Immature natural killer cell (primary cell): ENCODE data around the gene ACAD11. TPM values are rescaled to one million over a fixed set of nuclear protein-coding genes. Genes with fewer than 3 reads are reported as not detected.
A peak's percentile ranks its signal among the peaks of the same experiment; 100 is the strongest.

Experiments used
- DNase-seq, 3 donors: peaks; one replicate each; pipeline ENCODE4 v3.0.0; 2022; ENCODE audit warnings: mixed read lengths in 1 of 3
- H3K27ac Mint-ChIP-seq, 6 donors: one replicate each; pipeline ENCODE4 v1.8.0; 2020; ENCODE audit warnings: mixed read lengths in 6 of 6, mild to moderate bottlenecking in 5 of 6, inconsistent platforms in 4 of 6, moderate library complexity in 3 of 6
- H3K27me3 Mint-ChIP-seq, 3 donors: one replicate each; pipeline ENCODE4 v1.8.0; 2020 to 2021; ENCODE audit warnings: low read depth in 3 of 3, mild to moderate bottlenecking in 3 of 3, mixed read lengths in 3 of 3, moderate library complexity in 3 of 3, inconsistent platforms in 1 of 3
- H3K36me3 Mint-ChIP-seq, 3 donors: one replicate each; pipeline ENCODE4 v1.8.0; 2020; ENCODE audit warnings: mixed read lengths in 3 of 3, inconsistent platforms in 2 of 3, mild to moderate bottlenecking in 2 of 3
- H3K4me1 Mint-ChIP-seq, 2 donors: one replicate each; pipeline ENCODE4 v1.8.0; 2020; ENCODE audit warnings: inconsistent platforms in 2 of 2, mild to moderate bottlenecking in 2 of 2, mixed read lengths in 2 of 2, moderate library complexity in 1 of 2
- H3K4me3 Mint-ChIP-seq, 5 donors: one replicate each; pipeline ENCODE4 v1.8.0; 2020; ENCODE audit warnings: mild to moderate bottlenecking in 5 of 5, mixed read lengths in 5 of 5, inconsistent platforms in 3 of 5, moderate library complexity in 3 of 5
- H3K9me3 Mint-ChIP-seq, 6 donors: one replicate each; pipeline ENCODE4 v1.8.0; 2020; ENCODE audit warnings: mild to moderate bottlenecking in 6 of 6, mixed read lengths in 6 of 6, inconsistent platforms in 4 of 6, moderate library complexity in 3 of 6
- polyA plus RNA-seq, 3 donors: library from polyadenylated mRNA; unstranded; fragments of 300-500 nt; fragmentation: Illumina TruSeq; gene quantifications; one replicate each; pipeline ENCODE4 v1.2.3, GENCODE V29; 2021

Gene ACAD11
- polyA plus RNA-seq, 3 donors from 2014 or later: 0.46 to 3.9 (median 1.8) TPM

DNA sequence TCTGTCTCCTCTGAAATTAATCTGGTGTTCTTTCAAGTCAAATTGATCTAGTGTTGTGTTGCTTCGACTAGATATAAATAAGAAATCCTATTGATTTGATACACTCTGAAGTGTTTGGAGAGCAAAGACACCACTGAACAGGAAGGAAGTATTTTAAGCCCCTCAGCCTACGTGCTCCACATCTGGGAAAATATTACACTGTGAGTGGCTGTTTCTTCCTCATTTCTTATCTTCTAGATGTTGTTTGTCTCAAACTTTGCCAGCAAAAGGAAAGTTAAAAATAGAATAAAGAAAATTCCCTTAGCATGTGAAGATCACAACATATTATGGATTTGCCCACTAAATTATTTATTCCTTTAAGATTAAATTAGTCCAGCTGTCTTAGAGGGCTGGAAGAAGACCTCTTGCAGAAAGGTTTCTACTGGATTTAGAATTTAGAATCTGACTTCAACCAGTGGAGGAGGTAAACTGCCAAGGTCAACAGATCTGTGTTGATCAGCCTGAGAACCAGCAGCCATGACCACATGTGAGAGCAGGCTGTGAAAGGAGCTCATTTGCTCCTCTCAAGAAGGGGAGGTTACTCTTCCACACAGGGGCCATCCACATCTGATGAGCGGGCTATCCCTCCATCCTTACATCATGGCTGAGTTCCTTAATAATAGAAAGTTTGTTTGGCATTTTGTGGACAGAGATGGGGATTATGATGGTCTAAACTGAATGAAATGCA is 108.9 kb downstream of the ACAD11 start:
- H3K9me3 Mint-ChIP-seq: no peaks in the 10 kb centered on the region
- H3K4me3 Mint-ChIP-seq: no peak overlapping the region
- no peak for DNase-seq
- H3K27me3 Mint-ChIP-seq: peaks cover 0 to 2% (median 0%) of the 10 kb centered on the region in 3 donors
- H3K4me1 Mint-ChIP-seq: peaks cover 14% of the 10 kb centered on the region in 2 donors
- peak overlapping the region in 1 of 6 donors; percentile 41 for H3K27ac Mint-ChIP-seq
- peaks cover 0 to 5% (median 2%) of the 10 kb centered on the region in 3 donors for H3K36me3 Mint-ChIP-seq

- Mint-ChIP-seq H3K4me3 (no peak overlapping the region), H3K9me3 (no peaks in the 10 kb centered on the region), H3K4me1 (peaks cover 14% of the 10 kb centered on the region in 2 donors), H3K27me3 (peaks cover 0 to 2% (median 0%) of the 10 kb centered on the region in 3 donors), H3K36me3 (peaks cover 0 to 9% (median 0%) of the 10 kb centered on the region in 3 donors), H3K27ac (peak overlapping the region in 2 of 6 donors; percentile 0 to 41)
- DNase-seq: no peak
These were observed 109.6 kb downstream of the ACAD11 start for GRCh38 chr3:132549890-132550578.

DNA sequence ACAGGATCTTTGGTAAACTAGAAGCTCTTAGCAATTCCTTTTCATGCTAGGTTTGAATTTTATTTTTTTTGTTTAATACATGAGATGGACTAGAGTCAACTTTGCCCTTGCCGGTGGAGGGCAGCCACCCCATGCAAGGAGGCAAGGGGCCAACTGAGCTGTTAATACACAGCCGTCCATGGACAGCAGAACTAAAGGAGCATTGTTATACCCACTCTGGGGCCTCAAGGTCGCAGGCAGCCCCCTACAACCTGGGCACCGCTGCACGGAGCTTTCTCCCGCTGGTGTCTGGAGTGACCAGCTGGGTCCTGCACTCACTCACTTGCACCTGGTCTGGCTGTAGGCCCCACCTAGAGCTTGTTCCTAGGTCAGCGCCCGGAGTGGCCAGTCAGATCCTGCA is 110.4 kb downstream of the ACAD11 start:
- Mint-ChIP-seq H3K9me3 (no peaks in the 10 kb centered on the region), H3K4me3 (no peak overlapping the region), H3K4me1 (peaks cover 14% of the 10 kb centered on the region in 2 donors), H3K27me3 (peaks cover 0 to 2% (median 0%) of the 10 kb centered on the region in 3 donors), H3K36me3 (peaks cover 0 to 3% (median 0%) of the 10 kb centered on the region in 3 donors), H3K27ac (no peak overlapping the region)
- DNase-seq: no peak

DNA sequence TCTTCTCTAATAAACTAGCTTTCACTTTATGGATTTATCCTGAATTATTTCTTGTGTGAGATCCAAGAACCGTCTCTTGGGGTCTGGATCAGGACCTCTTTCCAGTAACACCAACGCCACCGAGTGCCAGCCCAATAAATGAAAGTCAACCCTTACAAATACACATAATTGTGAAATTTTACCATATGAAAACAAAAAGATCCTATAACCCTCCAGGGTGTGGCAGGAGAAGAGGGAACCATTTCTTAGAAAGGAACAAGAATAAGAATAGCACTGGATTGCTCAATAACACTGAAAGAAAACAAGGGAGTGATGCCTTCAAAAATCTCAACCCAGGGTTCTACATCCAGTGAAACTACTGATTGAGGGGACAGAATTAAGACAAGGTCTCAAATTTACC is 114.1 kb downstream of the ACAD11 start:
- peaks cover 5 to 13% (median 7%) of the 10 kb centered on the region in 3 donors for H3K36me3 Mint-ChIP-seq
- H3K4me1 Mint-ChIP-seq: peaks cover 10 to 11% of the 10 kb centered on the region in 2 donors
- H3K27me3 Mint-ChIP-seq: peaks cover 0 to 2% (median 0%) of the 10 kb centered on the region in 3 donors
- H3K27ac Mint-ChIP-seq: no peak overlapping the region
- no peak for DNase-seq
- no peak overlapping the region for H3K4me3 Mint-ChIP-seq
- no peaks in the 10 kb centered on the region for H3K9me3 Mint-ChIP-seq

- peaks cover 0 to 2% (median 0%) of the 10 kb centered on the region in 3 donors for H3K27me3 Mint-ChIP-seq
- H3K4me3 Mint-ChIP-seq: no peak overlapping the region
These were observed 115.5 kb downstream of the ACAD11 start for GRCh38 chr3:132544130-132544529.

GRCh38 chr3:132543011-132543739 is 116.4 kb downstream of the ACAD11 start:
- Mint-ChIP-seq H3K9me3 (no peaks in the 10 kb centered on the region), H3K27me3 (no peaks in the 10 kb centered on the region), H3K27ac (peak overlapping the region in 1 of 6 donors; percentile 46), H3K4me1 (no peaks in the 10 kb centered on the region), H3K36me3 (peaks cover 13 to 20% (median 16%) of the 10 kb centered on the region in 3 donors), H3K4me3 (no peak overlapping the region)
- DNase-seq: no peak

More at GRCh38 chr3:132544130-132544529, 115.5 kb downstream of the ACAD11 start:
- peak overlapping the region in 2 of 6 donors; percentile 44 to 63 for H3K27ac Mint-ChIP-seq
- H3K4me1 Mint-ChIP-seq: peaks cover 0 to 3% of the 10 kb centered on the region in 2 donors
- DNase-seq: no peak
- H3K36me3 Mint-ChIP-seq: peaks cover 5 to 13% (median 13%) of the 10 kb centered on the region in 3 donors
- no peaks in the 10 kb centered on the region for H3K9me3 Mint-ChIP-seq

DNA sequence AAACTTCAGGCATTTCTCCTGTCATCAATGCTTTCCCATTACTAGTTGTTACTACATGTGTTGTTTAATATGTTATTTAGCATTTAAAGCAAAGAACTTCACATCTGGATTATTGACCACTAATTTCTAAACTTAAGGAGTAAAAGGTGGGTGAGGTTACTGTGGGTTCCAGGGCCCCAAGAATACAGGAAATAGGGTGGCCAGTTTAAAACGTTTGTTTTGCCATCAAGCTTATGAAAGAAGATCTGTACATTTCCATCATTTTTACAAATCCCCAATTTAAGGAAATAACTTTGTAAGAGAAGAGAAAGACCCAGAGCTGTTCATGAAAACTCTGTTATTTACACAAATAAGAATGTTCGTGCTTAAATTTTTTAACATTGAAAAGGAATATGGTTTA is 117.0 kb downstream of the ACAD11 start:
- Mint-ChIP-seq H3K9me3 (no peaks in the 10 kb centered on the region), H3K36me3 (peaks cover 13 to 21% (median 20%) of the 10 kb centered on the region in 3 donors), H3K27ac (no peak overlapping the region), H3K4me3 (no peak overlapping the region), H3K27me3 (no peaks in the 10 kb centered on the region), H3K4me1 (no peaks in the 10 kb centered on the region)
- no peak for DNase-seq

DNA sequence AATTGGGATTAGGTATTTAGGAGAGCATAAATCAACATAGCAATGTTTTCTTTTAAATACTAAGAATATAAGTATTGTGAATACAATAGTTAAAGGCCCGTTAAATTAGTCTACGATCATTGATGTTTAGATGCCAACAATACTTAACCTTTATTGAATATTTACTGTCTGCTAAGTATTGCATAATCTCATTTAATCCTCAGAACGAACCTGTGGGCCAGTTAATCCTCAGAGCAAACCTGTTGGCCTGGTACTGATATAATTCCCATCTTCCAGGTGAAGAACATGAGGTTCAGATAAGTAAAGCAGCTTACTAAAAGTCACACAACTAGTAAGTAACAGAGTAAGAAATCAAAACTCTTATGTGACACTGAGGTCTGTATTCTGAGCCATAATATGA is 119.9 kb downstream of the ACAD11 start:
- no peak for DNase-seq
- Mint-ChIP-seq H3K4me3 (no peak overlapping the region), H3K27me3 (no peaks in the 10 kb centered on the region), H3K36me3 (peaks cover 17 to 27% (median 18%) of the 10 kb centered on the region in 3 donors), H3K9me3 (no peaks in the 10 kb centered on the region), H3K4me1 (no peaks in the 10 kb centered on the region), H3K27ac (no peak overlapping the region)

DNA sequence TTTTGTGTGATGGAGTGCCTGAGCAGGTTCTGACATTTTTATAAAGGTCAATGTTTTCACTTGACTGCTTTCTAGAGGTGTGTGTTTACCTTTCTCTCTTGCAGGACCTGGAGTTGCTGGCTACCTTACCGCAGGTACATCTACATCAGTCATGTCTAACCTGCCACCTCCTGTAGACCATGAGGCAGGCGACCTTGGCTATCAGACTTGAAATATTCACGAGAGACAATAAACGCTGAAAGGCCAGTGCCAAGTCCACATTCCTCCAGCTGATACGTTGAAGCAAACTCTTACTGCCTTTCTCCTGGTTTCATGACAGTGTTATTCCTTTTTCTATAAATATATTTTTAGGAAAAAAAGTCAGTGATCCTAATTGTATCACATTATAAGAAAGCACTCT is 121.5 kb downstream of the ACAD11 start:
- no peak for DNase-seq
- Mint-ChIP-seq H3K4me3 (no peak overlapping the region), H3K9me3 (no peaks in the 10 kb centered on the region), H3K4me1 (no peaks in the 10 kb centered on the region), H3K27ac (no peak overlapping the region), H3K36me3 (peaks cover 10 to 38% (median 23%) of the 10 kb centered on the region in 3 donors), H3K27me3 (no peaks in the 10 kb centered on the region)

- Mint-ChIP-seq H3K27ac (no peak overlapping the region), H3K4me3 (no peak overlapping the region), H3K9me3 (no peaks in the 10 kb centered on the region), H3K36me3 (peaks cover 10 to 35% (median 25%) of the 10 kb centered on the region in 3 donors), H3K27me3 (no peaks in the 10 kb centered on the region), H3K4me1 (no peaks in the 10 kb centered on the region)
- DNase-seq: no peak
These were observed 122.3 kb downstream of the ACAD11 start for GRCh38 chr3:132537297-132537696.

GRCh38 chr3:132536442-132537153 is 123.0 kb downstream of the ACAD11 start:
- Mint-ChIP-seq H3K36me3 (peaks cover 10 to 31% (median 28%) of the 10 kb centered on the region in 3 donors), H3K27ac (no peak overlapping the region), H3K4me1 (no peaks in the 10 kb centered on the region), H3K4me3 (no peak overlapping the region), H3K9me3 (no peaks in the 10 kb centered on the region), H3K27me3 (no peaks in the 10 kb centered on the region)
- no peak for DNase-seq

DNA sequence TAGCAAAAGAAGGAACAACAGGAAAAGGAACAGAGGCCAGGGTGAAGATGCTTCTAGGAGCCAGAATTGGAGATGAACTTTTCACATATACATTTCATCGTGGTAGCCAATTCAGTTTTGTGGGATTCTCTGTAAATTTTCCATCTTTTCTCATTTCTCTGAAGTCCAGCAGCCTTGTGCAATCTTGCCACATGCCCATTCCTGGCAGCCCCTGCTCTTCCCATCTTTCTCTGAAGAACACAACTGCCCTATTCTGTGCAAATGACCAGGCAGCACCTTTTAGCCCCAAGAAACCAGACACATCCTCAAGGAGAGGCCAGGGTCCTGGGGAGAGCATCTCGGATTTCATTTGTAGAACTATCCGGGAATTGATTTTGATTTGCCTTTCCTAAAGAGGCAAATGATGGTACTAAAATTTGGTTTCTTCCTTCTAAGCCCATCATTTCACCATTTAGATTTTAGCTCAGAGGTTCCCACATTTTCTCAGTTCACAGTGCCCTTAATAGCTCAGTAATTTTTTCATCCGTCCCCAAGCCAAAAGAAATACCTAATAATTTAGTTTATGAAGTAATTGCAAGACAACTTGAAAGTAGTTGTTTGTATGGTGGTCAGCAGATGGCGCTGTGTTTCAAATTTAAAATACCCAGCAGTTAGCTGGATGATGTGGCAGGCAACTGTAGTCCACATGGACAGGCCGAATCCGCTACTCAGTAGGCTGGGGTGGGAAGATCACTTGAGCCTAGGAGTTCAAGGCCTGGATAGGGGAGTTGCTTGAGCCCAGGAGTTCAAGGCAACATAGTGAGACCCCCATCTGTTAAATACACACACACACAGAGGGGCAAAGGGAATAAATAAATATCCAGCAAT is 123.8 kb downstream of the ACAD11 start:
- peak; percentile 18 to 28 (median 27) for DNase-seq

More for the DNA sequence above, 123.8 kb downstream of the ACAD11 start:
- Mint-ChIP-seq H3K9me3 (no peaks in the 10 kb centered on the region), H3K36me3 (peaks cover 9 to 35% (median 29%) of the 10 kb centered on the region in 3 donors), H3K4me3 (no peak overlapping the region), H3K4me1 (no peaks in the 10 kb centered on the region), H3K27me3 (no peaks in the 10 kb centered on the region), H3K27ac (no peak overlapping the region)
